ENCODE results near the gene C3orf18. TPM values are rescaled to one million over a fixed set of nuclear protein-coding genes. Genes with fewer than 3 reads are reported as not detected.
A peak's percentile ranks its signal among the peaks of the same experiment; 100 is the strongest.

Gene C3orf18
- total RNA-seq, 1 donor from 2014 or later: 13.0 TPM

- H3K4me1 Mint-ChIP-seq (ENCODE audit: low read depth, unreplicated experiment): peaks cover 3% of the 10 kb centered on the region
- TF ChIP-seq CTCF (IDR thresholded peaks at IDR 0.05; ENCODE audit: partially characterized antibody, unreplicated experiment): no peak
- H3K4me3 Mint-ChIP-seq (ENCODE audit: unreplicated experiment): peak overlapping the region; percentile 94
- H3K9me3 Mint-ChIP-seq (ENCODE audit: unreplicated experiment): peaks cover 6% of the 10 kb centered on the region
- H3K27ac Mint-ChIP-seq (ENCODE audit: unreplicated experiment): peak overlapping the region; percentile 52
- DNase-seq: no peak
- H3K36me3 Mint-ChIP-seq (ENCODE audit: unreplicated experiment): no peaks in the 10 kb centered on the region
- no peaks in the 10 kb centered on the region for H3K27me3 Mint-ChIP-seq (ENCODE audit: unreplicated experiment)
Observed at GRCh38 chr3:50570508-50571279, 3.1 kb upstream of the C3orf18 start.

GRCh38 chr3:50568947-50569749 lies 1.6 kb upstream of the C3orf18 start, which contains the start of gene HEMK1:
Gene HEMK1 (plus strand): TSS chr3:50569522. CDS start chr3:50571105, 1,583 bp downstream.
- Mint-ChIP-seq H3K27me3 (ENCODE audit: unreplicated experiment) (peaks cover 2% of the 10 kb centered on the region), H3K4me3 (ENCODE audit: unreplicated experiment) (peak within 1 kb of the TSS; percentile 94), H3K4me1 (ENCODE audit: low read depth, unreplicated experiment) (peaks cover 3% of the 10 kb centered on the region), H3K27ac (ENCODE audit: unreplicated experiment) (peak within 1 kb of the TSS; percentile 91), H3K36me3 (ENCODE audit: unreplicated experiment) (no peaks in the 10 kb centered on the region), H3K9me3 (ENCODE audit: unreplicated experiment) (peaks cover 8% of the 10 kb centered on the region)
- no peak for TF ChIP-seq CTCF (IDR thresholded peaks at IDR 0.05; ENCODE audit: partially characterized antibody, unreplicated experiment)
- peak; percentile 97 for DNase-seq

GRCh38 chr3:50567011-50567385 lies 549 bp downstream of the C3orf18 start:
- Mint-ChIP-seq H3K27ac (ENCODE audit: unreplicated experiment) (no peak overlapping the region), H3K27me3 (ENCODE audit: unreplicated experiment) (peaks cover 2% of the 10 kb centered on the region), H3K4me3 (ENCODE audit: unreplicated experiment) (peak overlapping the region; percentile 68), H3K4me1 (ENCODE audit: low read depth, unreplicated experiment) (peaks cover 3% of the 10 kb centered on the region), H3K9me3 (ENCODE audit: unreplicated experiment) (peaks cover 8% of the 10 kb centered on the region), H3K36me3 (ENCODE audit: unreplicated experiment) (no peaks in the 10 kb centered on the region)
- TF ChIP-seq CTCF (IDR thresholded peaks at IDR 0.05; ENCODE audit: partially characterized antibody, unreplicated experiment): no peak
- no peak for DNase-seq

- H3K4me1 Mint-ChIP-seq (ENCODE audit: low read depth, unreplicated experiment): peaks cover 3% of the 10 kb centered on the region
- H3K9me3 Mint-ChIP-seq (ENCODE audit: unreplicated experiment): peaks cover 5% of the 10 kb centered on the region
- H3K27ac Mint-ChIP-seq (ENCODE audit: unreplicated experiment): no peak overlapping the region
- no peak for DNase-seq
- no peak overlapping the region for H3K4me3 Mint-ChIP-seq (ENCODE audit: unreplicated experiment)
- H3K36me3 Mint-ChIP-seq (ENCODE audit: unreplicated experiment): no peaks in the 10 kb centered on the region
- TF ChIP-seq CTCF (IDR thresholded peaks at IDR 0.05; ENCODE audit: partially characterized antibody, unreplicated experiment): no peak
- H3K27me3 Mint-ChIP-seq (ENCODE audit: unreplicated experiment): peaks cover 2% of the 10 kb centered on the region
Observed at GRCh38 chr3:50564321-50564720, 3.2 kb downstream of the C3orf18 start.

Data from glutamatergic neuron (in vitro differentiated cells).